Measurements from ENCODE around the gene AGPAT1.
A peak's percentile ranks its signal among the peaks of the same experiment; 100 is the strongest.
"Not testable (repeated sequence)": the region's sequence is repeated elsewhere in the genome, so short reads cannot be mapped to it uniquely, and the experiment has no call there.

AGPAT1 gene

GRCh38 chr6:32175711-32176475 lies at the start of gene AGPAT1:
Gene AGPAT1 (minus strand): TSS chr6:32176084. CDS start chr6:32171496, 4,588 bp downstream.
- DNase-seq: peak; percentile 97

GRCh38 chr6:32224696-32225095 lies 48.8 kb upstream of the AGPAT1 start:
- no peak for DNase-seq

GRCh38 chr6:32223258-32224235 lies 47.7 kb upstream of the AGPAT1 start, which contains the start of gene NOTCH4:
Gene NOTCH4 (minus strand): TSS chr6:32224067. CDS start chr6:32223928, 139 bp downstream.
- DNase-seq: no peak

GRCh38 chr6:32222333-32223230 lies 46.7 kb upstream of the AGPAT1 start:
- no peak for DNase-seq

- no peak for DNase-seq
Observed at GRCh38 chr6:32220021-32220420, 44.1 kb upstream of the AGPAT1 start.

GRCh38 chr6:32218167-32218566 lies 42.3 kb upstream of the AGPAT1 start:
- DNase-seq: no peak

GRCh38 chr6:32216998-32217397 lies 41.1 kb upstream of the AGPAT1 start:
- DNase-seq: no peak

- no peak for DNase-seq
Observed at GRCh38 chr6:32216285-32216684, 40.4 kb upstream of the AGPAT1 start.

- no peak for DNase-seq
Observed at GRCh38 chr6:32215617-32216016, 39.7 kb upstream of the AGPAT1 start.

GRCh38 chr6:32214126-32214525 lies 38.2 kb upstream of the AGPAT1 start:
- DNase-seq: no peak

GRCh38 chr6:32213649-32214048 lies 37.8 kb upstream of the AGPAT1 start:
- no peak for DNase-seq

- no peak for DNase-seq
Observed at GRCh38 chr6:32212076-32212760, 36.3 kb upstream of the AGPAT1 start.

GRCh38 chr6:32211432-32211831 lies 35.5 kb upstream of the AGPAT1 start:
- DNase-seq: not testable (repeated sequence)

- DNase-seq: no peak
Observed at GRCh38 chr6:32210191-32210601, 34.3 kb upstream of the AGPAT1 start.

GRCh38 chr6:32208996-32209395 lies 33.1 kb upstream of the AGPAT1 start:
- DNase-seq: no peak

- no peak for DNase-seq
Observed at GRCh38 chr6:32204268-32204715, 28.4 kb upstream of the AGPAT1 start.

GRCh38 chr6:32203426-32204267 lies 27.8 kb upstream of the AGPAT1 start:
- DNase-seq: no peak

- no peak for DNase-seq
Observed at GRCh38 chr6:32202186-32202585, 26.3 kb upstream of the AGPAT1 start.

GRCh38 chr6:32200711-32201475 lies 25.0 kb upstream of the AGPAT1 start:
- no peak for DNase-seq

- DNase-seq: no peak
Observed at GRCh38 chr6:32198866-32199265, 23.0 kb upstream of the AGPAT1 start.

Data from CD4-positive, alpha-beta T cell treated with Interleukin-21 for 1 hour (primary cell).